ENCODE results near the gene SNAPC5. TPM values are rescaled to one million over a fixed set of nuclear protein-coding genes. Genes with fewer than 3 reads are reported as not detected.

The SNAPC5 gene
- total RNA-seq, 1 experiment from 2014 or later = 24.6 TPM

DNA sequence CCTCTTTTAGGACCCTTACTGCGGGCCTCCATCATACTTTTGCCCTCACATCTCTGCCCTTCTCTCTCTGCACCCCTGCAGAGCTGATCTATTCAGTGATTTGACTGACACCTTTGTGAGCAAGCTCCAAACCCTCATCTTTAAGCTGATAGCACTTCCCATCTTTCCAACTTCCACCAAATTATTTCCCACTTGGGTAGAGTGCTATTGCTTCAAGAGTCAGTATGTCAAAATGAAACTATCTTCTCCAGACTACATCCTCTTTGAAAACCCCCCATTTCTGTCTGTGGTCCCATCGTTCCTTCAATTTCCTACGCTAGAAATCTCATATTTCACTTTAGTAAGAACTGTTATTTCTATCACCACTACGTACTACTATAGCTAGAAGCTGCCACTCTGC lies 27.3 kb upstream of the SNAPC5 start:
- H3K4me3 Mint-ChIP-seq (ENCODE audit: unreplicated experiment) = no peak overlapping the region
- ChIA-PET POLR2A (interaction anchor here (1.3 kb wide), 1 partner anchor 20 kb away, joined by 7 read pairs; the partner anchor contains the start of genes RPL4 and ZWILCH), CTCF (interaction anchor here (0.6 to 1.1 kb wide), 2 partner anchors 31 to 237 kb away, joined by 3 read pairs; no protein-coding TSS in a partner anchor)
- H3K4me1 Mint-ChIP-seq (ENCODE audit: insufficient read depth, unreplicated experiment) = peaks cover 10% of the 10 kb centered on the region
- intact Hi-C loops (cut with micrococcal nuclease) = no loop called here
- no peaks in the 10 kb centered on the region for H3K27me3 Mint-ChIP-seq (ENCODE audit: insufficient read depth, unreplicated experiment)
- no TSS peak for BruUV-seq (replicated peaks)
- no peaks in the 10 kb centered on the region for H3K9me3 Mint-ChIP-seq (ENCODE audit: unreplicated experiment)
- TF ChIP-seq, protein P1, sequence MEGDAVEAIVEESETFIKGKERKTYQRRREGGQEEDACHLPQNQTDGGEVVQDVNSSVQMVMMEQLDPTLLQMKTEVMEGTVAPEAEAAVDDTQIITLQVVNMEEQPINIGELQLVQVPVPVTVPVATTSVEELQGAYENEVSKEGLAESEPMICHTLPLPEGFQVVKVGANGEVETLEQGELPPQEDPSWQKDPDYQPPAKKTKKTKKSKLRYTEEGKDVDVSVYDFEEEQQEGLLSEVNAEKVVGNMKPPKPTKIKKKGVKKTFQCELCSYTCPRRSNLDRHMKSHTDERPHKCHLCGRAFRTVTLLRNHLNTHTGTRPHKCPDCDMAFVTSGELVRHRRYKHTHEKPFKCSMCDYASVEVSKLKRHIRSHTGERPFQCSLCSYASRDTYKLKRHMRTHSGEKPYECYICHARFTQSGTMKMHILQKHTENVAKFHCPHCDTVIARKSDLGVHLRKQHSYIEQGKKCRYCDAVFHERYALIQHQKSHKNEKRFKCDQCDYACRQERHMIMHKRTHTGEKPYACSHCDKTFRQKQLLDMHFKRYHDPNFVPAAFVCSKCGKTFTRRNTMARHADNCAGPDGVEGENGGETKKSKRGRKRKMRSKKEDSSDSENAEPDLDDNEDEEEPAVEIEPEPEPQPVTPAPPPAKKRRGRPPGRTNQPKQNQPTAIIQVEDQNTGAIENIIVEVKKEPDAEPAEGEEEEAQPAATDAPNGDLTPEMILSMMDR (IDR thresholded peaks at IDR 0.05; ENCODE audit: unreplicated experiment) = no peak
- peaks cover 30% of the 10 kb centered on the region for H3K36me3 Mint-ChIP-seq (ENCODE audit: insufficient read depth, unreplicated experiment)
- no peak for DNase-seq (ENCODE audit: unreplicated experiment)
- H3K27ac Mint-ChIP-seq (ENCODE audit: low read depth, unreplicated experiment) = no peak overlapping the region

DNA sequence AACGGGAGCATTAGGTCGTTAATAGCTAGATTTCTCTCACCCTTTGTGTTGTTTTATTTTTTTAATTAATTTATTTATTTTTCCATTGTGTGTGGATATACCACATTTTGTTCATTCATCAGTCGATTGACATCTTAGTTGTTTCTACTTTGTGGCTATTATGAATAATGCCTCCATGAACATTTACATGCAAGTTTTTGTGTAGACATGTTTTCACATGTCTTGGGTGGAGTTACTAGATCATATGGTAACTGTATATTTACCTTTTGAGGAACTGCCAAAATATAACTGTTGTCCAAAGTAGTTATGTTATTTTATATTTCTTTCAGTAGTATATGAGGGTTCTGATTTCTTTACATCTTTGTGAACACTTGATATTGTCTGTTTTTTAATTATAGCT lies 26.4 kb upstream of the SNAPC5 start:
- POLR2A ChIA-PET = interaction anchor here (0.6 to 1.3 kb wide), 2 partner anchors 19 to 282 kb away, joined by 3 to 7 read pairs; partner anchors contain the start of genes RPL4 and ZWILCH
- CTCF ChIA-PET = interaction anchor here (0.7 kb wide), 1 partner anchor 222 kb away, joined by 3 read pairs; no protein-coding TSS in a partner anchor
- peaks cover 21% of the 10 kb centered on the region for H3K36me3 Mint-ChIP-seq (ENCODE audit: insufficient read depth, unreplicated experiment)

DNA sequence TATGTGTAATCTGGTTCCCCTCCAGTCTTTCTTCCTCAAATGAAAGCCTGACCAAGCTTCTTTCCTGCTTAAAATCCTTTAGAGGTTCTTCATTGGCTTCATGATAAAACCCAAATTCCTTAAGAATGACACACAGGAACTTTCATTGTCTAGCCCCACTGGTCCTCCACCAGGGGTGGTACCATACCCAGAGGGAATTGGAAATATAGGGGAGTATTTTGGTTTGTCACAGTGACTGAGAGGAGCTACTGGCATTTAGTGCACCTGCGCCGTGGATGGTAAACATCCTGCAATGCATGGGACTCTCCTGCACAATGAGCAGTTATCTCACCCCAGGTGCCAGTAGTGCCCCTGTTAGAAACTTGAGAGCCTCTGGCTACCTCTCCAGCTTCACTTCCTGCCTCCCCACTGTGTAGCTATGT lies 18.4 kb upstream of the SNAPC5 start:
- Mint-ChIP-seq H3K27me3 (ENCODE audit: insufficient read depth, unreplicated experiment) (no peaks in the 10 kb centered on the region), H3K4me3 (ENCODE audit: unreplicated experiment) (no peak overlapping the region), H3K9me3 (ENCODE audit: unreplicated experiment) (no peaks in the 10 kb centered on the region), H3K27ac (ENCODE audit: low read depth, unreplicated experiment) (no peak overlapping the region), H3K4me1 (ENCODE audit: insufficient read depth, unreplicated experiment) (no peaks in the 10 kb centered on the region), H3K36me3 (ENCODE audit: insufficient read depth, unreplicated experiment) (peaks cover 43% of the 10 kb centered on the region)
- TF ChIP-seq, protein P1 (IDR thresholded peaks at IDR 0.05; ENCODE audit: unreplicated experiment) = no peak
- intact Hi-C loops (cut with micrococcal nuclease) = no loop called here
- no peak for DNase-seq (ENCODE audit: unreplicated experiment)
- no TSS peak for BruUV-seq (replicated peaks)
- CTCF ChIA-PET = interaction anchor here (0.6 kb wide), 1 partner anchor 1281 kb away, joined by 4 read pairs; no protein-coding TSS in a partner anchor
- POLR2A ChIA-PET = interaction anchor here (1.0 to 1.3 kb wide), 2 partner anchors 9 to 11 kb away, joined by 4 read pairs; partner anchors contain the start of genes RPL4 and ZWILCH

More for the DNA sequence above, 26.4 kb upstream of the SNAPC5 start:
- no TSS peak for BruUV-seq (replicated peaks)
- H3K9me3 Mint-ChIP-seq (ENCODE audit: unreplicated experiment) = no peaks in the 10 kb centered on the region
- H3K27ac Mint-ChIP-seq (ENCODE audit: low read depth, unreplicated experiment) = peak overlapping the region; percentile 73
- H3K4me3 Mint-ChIP-seq (ENCODE audit: unreplicated experiment) = no peak overlapping the region
- no peak for DNase-seq (ENCODE audit: unreplicated experiment)
- intact Hi-C loops (cut with micrococcal nuclease) = no loop called here
- TF ChIP-seq, protein P1 (IDR thresholded peaks at IDR 0.05; ENCODE audit: unreplicated experiment) = no peak
- H3K27me3 Mint-ChIP-seq (ENCODE audit: insufficient read depth, unreplicated experiment) = no peaks in the 10 kb centered on the region
- H3K4me1 Mint-ChIP-seq (ENCODE audit: insufficient read depth, unreplicated experiment) = peaks cover 10% of the 10 kb centered on the region

DNA sequence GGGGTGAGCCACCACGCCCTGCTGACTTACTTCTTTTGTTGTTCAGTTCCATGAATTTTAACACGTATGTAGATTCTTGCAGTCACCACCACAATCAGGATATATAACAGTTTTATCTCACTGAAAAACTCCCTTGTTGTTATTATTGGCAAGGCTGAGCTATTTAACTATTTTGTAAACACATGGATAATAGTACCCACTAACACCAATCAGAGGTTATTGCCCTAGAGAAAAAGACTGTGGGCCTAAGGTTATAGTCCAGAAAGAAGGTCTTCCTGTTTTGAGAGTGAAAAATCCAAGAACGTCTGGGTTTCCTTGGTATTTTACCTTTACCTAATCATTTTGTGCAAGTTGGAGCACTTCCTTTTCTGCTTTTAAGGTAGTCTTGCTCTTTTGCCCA lies 17.0 kb upstream of the SNAPC5 start:
- BruUV-seq (replicated peaks) = no TSS peak
- ChIA-PET POLR2A (interaction anchor here (0.7 to 1.3 kb wide), 2 partner anchors 9 to 18 kb away, joined by 5 to 6 read pairs; partner anchors contain the start of genes RPL4 and ZWILCH), CTCF (interaction anchor here (0.6 kb wide), 1 partner anchor 120 kb away, joined by 3 read pairs; no protein-coding TSS in a partner anchor)
- Mint-ChIP-seq H3K4me1 (ENCODE audit: insufficient read depth, unreplicated experiment) (no peaks in the 10 kb centered on the region), H3K36me3 (ENCODE audit: insufficient read depth, unreplicated experiment) (peaks cover 40% of the 10 kb centered on the region), H3K27me3 (ENCODE audit: insufficient read depth, unreplicated experiment) (no peaks in the 10 kb centered on the region), H3K9me3 (ENCODE audit: unreplicated experiment) (no peaks in the 10 kb centered on the region), H3K4me3 (ENCODE audit: unreplicated experiment) (no peak overlapping the region), H3K27ac (ENCODE audit: low read depth, unreplicated experiment) (no peak overlapping the region)
- intact Hi-C loops (cut with micrococcal nuclease) = no loop called here
- TF ChIP-seq, protein P1 (IDR thresholded peaks at IDR 0.05; ENCODE audit: unreplicated experiment) = no peak
- no peak for DNase-seq (ENCODE audit: unreplicated experiment)

Data from MCF 10A (cell line).